GM23338 (cell line): ENCODE results near the gene CITED4.

Source experiments
- POLR2AphosphoS5 ChIP-seq: IDR thresholded peaks from 2 replicates; pipeline ENCODE4 v1.6.1; 2016; ENCODE audit warnings: antibody characterized with exemption, low read depth
- ZNF331 ChIP-seq: fragments of 250-450 bp; sonication (Bioruptor Pico); IDR thresholded peaks from 2 replicates; pipeline ENCODE4 v1.5.0; 2020; ENCODE audit warnings: low read depth, mild to moderate bottlenecking, moderate library complexity
- TF ChIP-seq, protein P1 (sequence below), 2 experiments: fragments of 200-600 bp in 1 of 2; sonication (generic) in 1 of 2; conservative IDR thresholded peaks; 2 replicates each; pipeline versions ENCODE4 v1.5.1 to v1.6.1; 2016 to 2017; ENCODE audit warnings: antibody characterized with exemption in 2 of 2, low read depth in 2 of 2, mild to moderate bottlenecking in 2 of 2, moderate library complexity in 1 of 2

GRCh38 chr1:40861224-40862003, 749 bp downstream of the CITED4 start:
- TF ChIP-seq, protein P1, sequence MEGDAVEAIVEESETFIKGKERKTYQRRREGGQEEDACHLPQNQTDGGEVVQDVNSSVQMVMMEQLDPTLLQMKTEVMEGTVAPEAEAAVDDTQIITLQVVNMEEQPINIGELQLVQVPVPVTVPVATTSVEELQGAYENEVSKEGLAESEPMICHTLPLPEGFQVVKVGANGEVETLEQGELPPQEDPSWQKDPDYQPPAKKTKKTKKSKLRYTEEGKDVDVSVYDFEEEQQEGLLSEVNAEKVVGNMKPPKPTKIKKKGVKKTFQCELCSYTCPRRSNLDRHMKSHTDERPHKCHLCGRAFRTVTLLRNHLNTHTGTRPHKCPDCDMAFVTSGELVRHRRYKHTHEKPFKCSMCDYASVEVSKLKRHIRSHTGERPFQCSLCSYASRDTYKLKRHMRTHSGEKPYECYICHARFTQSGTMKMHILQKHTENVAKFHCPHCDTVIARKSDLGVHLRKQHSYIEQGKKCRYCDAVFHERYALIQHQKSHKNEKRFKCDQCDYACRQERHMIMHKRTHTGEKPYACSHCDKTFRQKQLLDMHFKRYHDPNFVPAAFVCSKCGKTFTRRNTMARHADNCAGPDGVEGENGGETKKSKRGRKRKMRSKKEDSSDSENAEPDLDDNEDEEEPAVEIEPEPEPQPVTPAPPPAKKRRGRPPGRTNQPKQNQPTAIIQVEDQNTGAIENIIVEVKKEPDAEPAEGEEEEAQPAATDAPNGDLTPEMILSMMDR (conservative IDR thresholded peaks at IDR 0.05; ENCODE audit: low read depth in 2 of 2): no peak
- TF ChIP-seq POLR2AphosphoS5 (no peak), ZNF331 (no peak)
